ENCODE measurements around the gene EHMT1. TPM values are rescaled to one million over a fixed set of nuclear protein-coding genes. Genes with fewer than 3 reads are reported as not detected.
A peak's percentile ranks its signal among the peaks of the same experiment; 100 is the strongest.
"Not testable (repeated sequence)": the region's sequence is repeated elsewhere in the genome, so short reads cannot be mapped to it uniquely, and the experiment has no call there.

Gene EHMT1
- polyA plus RNA-seq, 1 donor, result 78.7 TPM

GRCh38 chr9:137691646-137692351 is 73.0 kb downstream of the EHMT1 start:
- no peak for DNase-seq

DNA sequence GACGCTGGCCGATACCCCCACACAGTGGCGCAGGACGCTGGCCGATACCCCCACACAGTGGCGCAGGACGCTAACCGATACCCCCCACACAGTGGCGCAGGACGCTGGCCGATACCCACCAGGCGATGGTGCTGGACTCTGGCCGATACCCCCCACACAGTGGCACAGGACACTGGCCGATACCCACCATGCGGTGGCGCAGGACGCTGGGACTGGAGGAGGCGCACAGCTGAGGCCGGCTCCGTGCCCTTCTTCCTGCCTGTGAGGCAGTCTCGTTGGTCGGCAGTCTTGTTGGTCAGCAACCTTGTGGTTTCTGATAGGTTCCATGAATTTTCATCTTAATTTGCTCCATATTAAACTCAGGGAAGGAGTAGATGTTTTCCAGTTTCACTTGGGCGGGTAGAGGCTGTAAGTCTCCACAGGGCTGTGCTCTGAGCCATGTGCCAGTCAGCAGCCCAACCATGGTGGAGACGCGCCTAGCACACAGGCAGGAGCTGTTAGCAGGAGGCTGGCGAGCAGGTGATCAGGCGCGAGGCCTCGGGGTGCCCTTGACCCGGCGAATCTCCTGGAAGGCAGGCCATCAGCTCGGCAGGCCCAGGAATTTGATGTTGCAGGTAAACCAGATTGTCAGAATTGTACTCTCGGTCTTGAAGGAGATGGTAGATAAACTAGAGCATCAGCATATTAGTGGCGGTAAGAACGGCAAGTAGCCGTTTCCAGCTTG is 75.6 kb downstream of the EHMT1 start:
- DNase-seq, result no peak

GRCh38 chr9:137694962-137695875 is 76.4 kb downstream of the EHMT1 start:
- DNase-seq, result no peak

GRCh38 chr9:137696136-137696925 is 77.5 kb downstream of the EHMT1 start:
- DNase-seq, result no peak

DNA sequence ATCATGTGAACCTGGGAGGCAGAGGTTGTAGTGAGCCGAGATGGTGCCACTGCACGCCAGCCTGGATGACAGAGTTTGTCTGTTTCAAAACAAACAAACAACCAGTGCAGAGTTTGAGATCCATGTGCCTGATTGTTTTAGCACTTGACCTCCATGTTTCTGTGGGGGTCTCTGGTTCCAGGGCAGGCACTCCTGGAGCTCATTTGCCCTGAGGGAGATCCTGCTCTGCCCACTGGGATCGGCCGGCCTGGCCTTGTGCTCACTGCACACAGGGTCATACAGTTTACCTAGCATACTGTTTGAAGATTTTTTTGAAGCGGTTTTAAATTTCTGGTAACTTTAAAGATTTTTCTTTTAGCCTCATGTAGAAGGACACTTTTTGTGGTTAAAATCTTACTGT is 78.4 kb downstream of the EHMT1 start:
- DNase-seq, result no peak

- DNase-seq, result no peak
Observed at GRCh38 chr9:137697832-137698231, 79.0 kb downstream of the EHMT1 start.

- no peak for DNase-seq
Observed at GRCh38 chr9:137700911-137701310, 82.1 kb downstream of the EHMT1 start.

GRCh38 chr9:137702615-137703379 is 84.0 kb downstream of the EHMT1 start:
- no peak for DNase-seq

- DNase-seq, result no peak
Observed at GRCh38 chr9:137703842-137704508, 85.2 kb downstream of the EHMT1 start.

GRCh38 chr9:137705443-137705863 is 86.6 kb downstream of the EHMT1 start:
- no peak for DNase-seq

GRCh38 chr9:137705906-137706305 is 87.1 kb downstream of the EHMT1 start:
- DNase-seq, result no peak

DNA sequence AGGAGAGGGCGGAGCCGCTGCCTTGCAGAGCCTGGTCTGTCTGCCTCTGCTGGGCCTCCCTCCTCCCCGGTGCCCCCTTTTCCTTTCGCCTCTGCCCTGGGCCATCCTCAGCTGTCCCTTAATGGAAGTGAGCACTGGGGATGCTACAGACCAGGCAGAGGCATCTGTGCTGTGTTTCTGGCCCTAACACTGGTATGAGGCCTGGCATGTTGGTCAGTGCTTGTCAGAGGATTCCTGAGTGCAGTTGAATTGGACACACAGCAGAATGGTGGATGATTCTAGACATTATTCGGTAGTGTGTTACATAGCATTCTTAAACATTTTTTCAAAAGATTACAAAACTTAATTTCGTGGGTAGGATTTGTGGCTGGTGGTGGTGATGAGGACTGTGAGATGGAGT is 88.6 kb downstream of the EHMT1 start:
- no peak for DNase-seq

DNA sequence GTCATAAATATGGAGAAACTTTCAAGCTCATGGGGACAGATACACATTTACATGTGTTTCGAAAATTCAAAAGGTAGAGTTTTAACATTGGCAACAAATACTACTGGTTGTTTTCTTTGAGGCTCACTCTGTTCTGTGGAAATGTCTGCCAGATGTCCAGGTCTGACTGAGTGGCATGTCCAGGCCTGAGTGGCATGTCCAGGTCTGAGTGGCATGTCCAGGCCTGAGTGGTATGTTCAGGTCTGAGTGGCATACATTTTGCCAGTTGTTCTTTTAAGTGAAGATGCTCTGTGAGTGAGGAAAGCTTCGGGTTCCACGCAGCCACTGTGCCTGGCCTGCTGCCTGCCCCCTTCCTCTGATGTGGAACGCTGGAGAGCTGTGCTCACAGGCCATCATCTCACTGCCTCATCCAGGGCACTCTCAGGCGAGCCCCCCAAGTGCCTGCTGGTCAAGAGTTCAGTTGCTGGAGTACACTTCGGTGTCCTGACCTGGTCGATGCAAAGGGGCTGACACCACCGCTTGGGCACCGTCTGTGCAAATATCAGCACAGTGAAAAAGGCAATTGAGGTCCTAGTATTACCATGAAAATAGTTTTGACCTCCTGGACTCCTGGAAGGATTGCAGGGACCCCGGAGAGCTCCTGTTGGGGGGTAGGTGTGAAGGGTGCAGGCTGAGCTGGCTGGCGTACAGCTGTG is 89.9 kb downstream of the EHMT1 start:
- no peak for DNase-seq

GRCh38 chr9:137709411-137710101 is 90.8 kb downstream of the EHMT1 start:
- no peak for DNase-seq

- DNase-seq, result peak; percentile 59
Observed at GRCh38 chr9:137710704-137711103, 91.9 kb downstream of the EHMT1 start.

DNA sequence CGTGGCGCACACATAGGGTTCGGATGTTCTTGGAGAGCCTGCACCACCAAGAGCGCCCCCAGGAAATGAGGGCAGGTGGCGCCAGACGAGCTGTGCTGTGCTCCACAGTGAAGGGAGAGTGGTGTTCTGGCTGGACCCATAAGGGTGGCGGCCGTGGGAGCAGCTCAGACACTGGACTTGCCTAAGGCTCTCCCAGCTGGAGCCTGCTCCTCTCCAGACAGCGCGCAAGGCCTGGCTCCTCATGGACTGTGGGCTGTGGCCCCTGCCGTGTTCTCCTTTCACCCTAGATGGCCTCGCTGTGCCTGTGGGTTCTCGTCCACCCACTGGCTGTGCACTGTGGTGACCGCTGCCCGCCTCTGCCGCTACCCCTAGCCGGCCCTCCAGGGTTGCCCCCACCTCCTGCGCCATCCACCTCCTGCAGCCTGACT is 92.9 kb downstream of the EHMT1 start:
- no peak for DNase-seq

- no peak for DNase-seq
Observed at GRCh38 chr9:137715321-137715720, 96.5 kb downstream of the EHMT1 start.

GRCh38 chr9:137715866-137716693 is 97.3 kb downstream of the EHMT1 start:
- DNase-seq, result not testable (repeated sequence)
